Neural crest cell (in vitro differentiated cells): Measurements from ENCODE around the gene PAX7. TPM values are rescaled to one million over a fixed set of nuclear protein-coding genes. Genes with fewer than 3 reads are reported as not detected.

Source experiments
- DNase-seq: peaks from one replicate; pipeline ENCODE4 v3.0.0; 2021; ENCODE audit warnings: low read depth, mixed read lengths, low spot score
- H3K27ac Mint-ChIP-seq: one replicate; pipeline ENCODE4 v1.8.0; 2021; ENCODE audit warnings: mild to moderate bottlenecking, mixed read lengths; ENCODE audit not compliant: unreplicated experiment
- H3K27me3 Mint-ChIP-seq: 2 replicates; pipeline ENCODE4 v1.8.0; 2021; ENCODE audit warnings: low read depth, mild to moderate bottlenecking, mixed read lengths
- H3K36me3 Mint-ChIP-seq: 2 replicates; pipeline ENCODE4 v1.8.0; 2021; ENCODE audit warnings: low read depth, mild to moderate bottlenecking, mixed read lengths
- H3K4me1 Mint-ChIP-seq: 2 replicates; pipeline ENCODE4 v1.8.0; 2021; ENCODE audit warnings: mixed read lengths
- H3K4me3 Mint-ChIP-seq: one replicate; pipeline ENCODE4 v1.8.0; 2021; ENCODE audit warnings: mild to moderate bottlenecking, mixed read lengths
- H3K9me3 Mint-ChIP-seq: 2 replicates; pipeline ENCODE4 v1.8.0; 2021; ENCODE audit warnings: mixed read lengths
- CTCF ChIP-seq: fragments of 200-600 bp; sonication (generic); conservative IDR thresholded peaks from 2 replicates; pipeline ENCODE4 v1.5.0; 2021; ENCODE audit warnings: antibody characterized with exemption, mild to moderate bottlenecking
- total RNA-seq: library from RNA; stranded (reverse); gene quantifications from 2 replicates; pipeline ENCODE4 v1.2.1, GENCODE V29; 2021

The PAX7 gene
- total RNA-seq, 1 donor from 2014 or later = 10.9 TPM

DNA sequence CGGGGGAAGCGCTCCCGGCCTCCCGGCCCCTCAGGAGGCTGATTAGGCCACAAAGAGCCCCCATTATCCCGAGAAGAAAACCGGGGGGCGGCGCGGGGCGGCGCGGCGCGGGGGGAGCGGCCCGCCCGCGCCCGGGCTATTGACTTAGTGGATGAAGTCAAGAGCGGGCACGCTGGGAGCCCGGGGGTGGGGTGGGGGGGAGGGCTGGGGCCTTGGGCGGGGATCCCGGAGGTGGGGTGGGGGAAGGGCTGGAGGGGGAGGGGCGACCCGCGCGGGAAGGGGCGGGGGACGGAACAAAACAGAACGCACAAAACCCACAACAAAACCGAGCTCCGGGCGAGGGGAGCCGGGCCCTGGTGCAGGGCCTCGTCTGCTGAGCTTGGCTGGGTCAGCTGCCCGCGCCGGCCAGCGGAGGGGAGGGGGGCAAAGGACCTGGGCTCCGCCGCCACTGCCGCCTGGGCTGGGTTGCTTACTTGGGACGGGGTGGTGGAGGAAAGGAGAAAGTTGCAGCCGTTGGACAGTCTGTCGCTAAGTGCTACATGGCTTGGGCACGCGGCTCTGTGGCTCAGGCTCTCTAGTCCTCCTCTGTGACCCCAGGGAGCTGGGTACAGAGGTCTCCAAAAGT, 16.3 kb downstream of the PAX7 start:
- H3K27me3 Mint-ChIP-seq = peaks cover 96% of the 10 kb centered on the region
- DNase-seq = no peak

GRCh38 chr1:18647681-18648214, 17.1 kb downstream of the PAX7 start:
- H3K4me3 Mint-ChIP-seq = no peak overlapping the region
- H3K27ac Mint-ChIP-seq = no peak overlapping the region
- DNase-seq = no peak
- peaks cover 96% of the 10 kb centered on the region for H3K27me3 Mint-ChIP-seq
- H3K36me3 Mint-ChIP-seq = no peaks in the 10 kb centered on the region
- no peak for TF ChIP-seq CTCF
- peaks cover 57% of the 10 kb centered on the region for H3K4me1 Mint-ChIP-seq
- no peaks in the 10 kb centered on the region for H3K9me3 Mint-ChIP-seq

More for the DNA sequence above, 16.3 kb downstream of the PAX7 start:
- Mint-ChIP-seq H3K27ac (no peak overlapping the region), H3K36me3 (no peaks in the 10 kb centered on the region), H3K4me3 (peak overlapping the region; percentile 34), H3K9me3 (no peaks in the 10 kb centered on the region), H3K4me1 (peaks cover 56% of the 10 kb centered on the region)
- no peak for TF ChIP-seq CTCF

DNA sequence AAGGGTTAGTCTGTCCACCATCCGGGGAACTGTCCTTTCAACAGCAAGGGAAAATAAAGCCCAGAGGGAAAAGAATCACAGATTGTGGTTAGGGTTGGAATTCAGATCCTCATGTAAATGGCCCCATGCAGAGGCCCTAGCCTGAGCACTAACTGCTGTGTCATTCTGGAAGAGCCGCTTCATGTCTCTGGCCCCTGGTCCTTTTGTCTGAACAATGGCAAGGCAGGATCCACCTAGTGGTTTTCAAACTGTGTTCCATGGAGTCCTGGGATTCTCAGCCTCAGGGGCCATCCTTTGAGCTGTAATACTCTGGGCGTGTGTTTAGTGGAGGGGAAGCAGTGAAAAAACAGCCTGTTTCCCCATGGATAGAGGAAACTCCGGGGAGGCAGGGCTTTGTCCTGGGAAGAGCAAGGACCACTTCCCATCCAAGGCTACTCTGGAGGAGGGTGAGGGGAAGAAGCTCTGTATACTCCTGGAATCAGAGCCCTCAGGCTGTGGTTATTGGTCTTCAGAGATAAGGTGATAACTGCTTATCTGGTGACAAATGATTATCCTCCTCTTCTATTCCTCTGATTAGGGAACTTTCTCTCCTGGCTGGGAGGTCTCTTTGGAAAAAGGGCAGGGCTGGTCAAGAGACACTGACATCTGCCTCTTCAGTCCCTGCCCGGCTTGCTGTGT, 19.2 kb downstream of the PAX7 start:
- H3K4me3 Mint-ChIP-seq = peak overlapping the region; percentile 20
- no peak for DNase-seq
- H3K9me3 Mint-ChIP-seq = no peaks in the 10 kb centered on the region
- TF ChIP-seq CTCF = no peak
- H3K27ac Mint-ChIP-seq = no peak overlapping the region
- no peaks in the 10 kb centered on the region for H3K36me3 Mint-ChIP-seq
- H3K27me3 Mint-ChIP-seq = peaks cover 96% of the 10 kb centered on the region
- peaks cover 61% of the 10 kb centered on the region for H3K4me1 Mint-ChIP-seq

- H3K4me1 Mint-ChIP-seq = peaks cover 62% of the 10 kb centered on the region
- peaks cover 89% of the 10 kb centered on the region for H3K27me3 Mint-ChIP-seq
- H3K9me3 Mint-ChIP-seq = no peaks in the 10 kb centered on the region
- H3K4me3 Mint-ChIP-seq = no peak overlapping the region
- H3K36me3 Mint-ChIP-seq = no peaks in the 10 kb centered on the region
- no peak for DNase-seq
- no peak overlapping the region for H3K27ac Mint-ChIP-seq
- TF ChIP-seq CTCF = no peak
Measured at GRCh38 chr1:18651713-18652112, 21.1 kb downstream of the PAX7 start.

- peak overlapping the region; percentile 34 for H3K4me3 Mint-ChIP-seq
- H3K27me3 Mint-ChIP-seq = peaks cover 90% of the 10 kb centered on the region
- peaks cover 66% of the 10 kb centered on the region for H3K4me1 Mint-ChIP-seq
- no peak for DNase-seq
- no peaks in the 10 kb centered on the region for H3K9me3 Mint-ChIP-seq
- no peaks in the 10 kb centered on the region for H3K36me3 Mint-ChIP-seq
- no peak for TF ChIP-seq CTCF
- no peak overlapping the region for H3K27ac Mint-ChIP-seq
Measured at GRCh38 chr1:18652791-18653190, 22.1 kb downstream of the PAX7 start.
